Measurements from ENCODE around the gene ADAMTS13. TPM values are rescaled to one million over a fixed set of nuclear protein-coding genes. Genes with fewer than 3 reads are reported as not detected.

ADAMTS13 gene
- total RNA-seq, 1 experiment from 2014 or later: 0.20 TPM

Other genes starting within 250 kb of the ADAMTS13 start
- not detected in 2 replicates for gene OBP2B, start 213.1 kb upstream of the ADAMTS13 start, total RNA-seq (2014; rRNA removed; shearing (Covaris generic))
- gene ABO, start 147.2 kb upstream of the ADAMTS13 start, total RNA-seq (2014; rRNA removed; shearing (Covaris generic)): not detected in 2 replicates
- 4.2 and 12.8 TPM in 2 replicates for gene SURF6, start 86.2 kb upstream of the ADAMTS13 start, total RNA-seq (2014; rRNA removed; shearing (Covaris generic))
- 27.8 and 38.9 TPM in 2 replicates for gene MED22, start 74.2 kb upstream of the ADAMTS13 start, total RNA-seq (2014; rRNA removed; shearing (Covaris generic))
- 1,496 and 1,702 TPM in 2 replicates for gene RPL7A, start 74.1 kb upstream of the ADAMTS13 start, total RNA-seq (2014; rRNA removed; shearing (Covaris generic))
- gene SURF1, start 65.9 kb upstream of the ADAMTS13 start, total RNA-seq (2014; rRNA removed; shearing (Covaris generic)): 26.1 and 29.3 TPM in 2 replicates
- gene SURF2, start 65.8 kb upstream of the ADAMTS13 start, total RNA-seq (2014; rRNA removed; shearing (Covaris generic)): 19.8 and 23.5 TPM in 2 replicates
- gene SURF4, start 46.3 kb upstream of the ADAMTS13 start, total RNA-seq (2014; rRNA removed; shearing (Covaris generic)): 407 and 555 TPM in 2 replicates
- gene STKLD1, start 46.0 kb upstream of the ADAMTS13 start, total RNA-seq (2014; rRNA removed; shearing (Covaris generic)): not detected in 2 replicates
- gene REXO4, start 4.4 kb upstream of the ADAMTS13 start, total RNA-seq (2014; rRNA removed; shearing (Covaris generic)): 17.2 and 21.2 TPM in 2 replicates
- 2.6 and 6.6 TPM in 2 replicates for gene CACFD1, start 37.6 kb downstream of the ADAMTS13 start, total RNA-seq (2014; rRNA removed; shearing (Covaris generic))
- gene SLC2A6, start 56.7 kb downstream of the ADAMTS13 start, total RNA-seq (2014; rRNA removed; shearing (Covaris generic)): 12.2 and 14.6 TPM in 2 replicates
- gene MYMK, start 102.6 kb downstream of the ADAMTS13 start, total RNA-seq (2014; rRNA removed; shearing (Covaris generic)): not detected in 2 replicates
- 0.07 and 0.10 TPM in 2 replicates for gene ADAMTSL2, start 112.3 kb downstream of the ADAMTS13 start, total RNA-seq (2014; rRNA removed; shearing (Covaris generic))
- not detected in 2 replicates for gene FAM163B, start 187.0 kb downstream of the ADAMTS13 start, total RNA-seq (2014; rRNA removed; shearing (Covaris generic))
- gene DBH, start 214.0 kb downstream of the ADAMTS13 start, total RNA-seq (2014; rRNA removed; shearing (Covaris generic)): not detected in 2 replicates

Data from M059J (cell line).